A673 (cell line): ENCODE results near the gene LAPTM4A. TPM values are rescaled to one million over a fixed set of nuclear protein-coding genes. Genes with fewer than 3 reads are reported as not detected.

ENCODE experiments used
- BruUV-seq: library from RNA; stranded (reverse); fragments of 400-500 nt; replicated peaks from 2 replicates; lab custom pipeline; 2021; lab: Mats Ljungman, UMichigan
- CTCF ChIA-PET: fragments of 300-600 bp; sonication (Branson Sonifier 250); formaldehyde crosslinking; loops from one replicate; lab custom pipeline; 2022; ENCODE audit warnings: antibody characterized with exemption; lab: Charles Lee
- POLR2A ChIA-PET: fragments of 300-600 bp; sonication (Branson Sonifier 250); formaldehyde crosslinking; loops from one replicate; lab custom pipeline; 2022; ENCODE audit warnings: antibody characterized with exemption; ENCODE audit not compliant: low non-redundant PET; lab: Charles Lee
- DNase-seq: peaks from one replicate; pipeline ENCODE4 v3.0.0-alpha.2; 2015; ENCODE audit warnings: low spot score
- H3K27ac ChIP-seq: fragments of 200-600 bp; sonication (generic); 2 replicates; pipeline ENCODE4 v1.5.1; 2016; ENCODE audit warnings: mixed run types, low read depth, mild to moderate bottlenecking, mixed read lengths, antibody characterized with exemption, low read length; ENCODE audit not compliant: poor library complexity, severe bottlenecking
- H3K27me3 ChIP-seq: fragments of 200-600 bp; sonication (generic); replicated peaks from 2 replicates; pipeline ENCODE4 v1.6.1; 2017; ENCODE audit warnings: mixed run types, low read depth, mild to moderate bottlenecking, mixed read lengths, antibody characterized with exemption, low read length; ENCODE audit not compliant: insufficient read depth, poor library complexity
- H3K36me3 ChIP-seq: fragments of 200-600 bp; sonication (generic); 2 replicates; pipeline ENCODE4 v1.6.1; 2016; ENCODE audit warnings: mixed run types, mild to moderate bottlenecking, mixed read lengths, antibody characterized with exemption, low read length; ENCODE audit not compliant: insufficient read depth, poor library complexity, severe bottlenecking
- H3K4me1 ChIP-seq: fragments of 200-600 bp; sonication (generic); 2 replicates; pipeline ENCODE4 v1.6.1; 2017; ENCODE audit warnings: mixed run types, mild to moderate bottlenecking, mixed read lengths, antibody characterized with exemption, low read length; ENCODE audit not compliant: insufficient read depth, poor library complexity, severe bottlenecking
- H3K4me3 ChIP-seq: fragments of 200-600 bp; sonication (generic); 2 replicates; pipeline ENCODE4 v1.5.1; 2016; ENCODE audit warnings: low read depth, mixed run types, mild to moderate bottlenecking, mixed read lengths, low read length; ENCODE audit not compliant: poor library complexity, severe bottlenecking
- H3K9me3 ChIP-seq: fragments of 200-600 bp; sonication (generic); 2 replicates; pipeline ENCODE4 v1.6.1; 2016; ENCODE audit warnings: mixed run types, low read depth, mild to moderate bottlenecking, mixed read lengths, antibody characterized with exemption, low read length; ENCODE audit not compliant: poor library complexity, severe bottlenecking
- CTCF ChIP-seq: fragments of 300-800, 200-600 bp; sonication (generic); conservative IDR thresholded peaks from 2 replicates; pipeline ENCODE4 v1.5.1; 2017; ENCODE audit warnings: low read depth, mild to moderate bottlenecking, antibody characterized with exemption, low read length, moderate library complexity, mixed read lengths
- EZH2 ChIP-seq: fragments of 200-600 bp; sonication (generic); IDR thresholded peaks from 2 replicates; pipeline ENCODE4 v1.6.1; 2017; ENCODE audit warnings: borderline replicate concordance, low read depth, mild to moderate bottlenecking, mixed read lengths, antibody characterized with exemption, low read length; ENCODE audit not compliant: poor library complexity, severe bottlenecking
- intact Hi-C: fragments of 100-400 bp; cut with micrococcal nuclease; formaldehyde crosslinking; loops from one replicate; pipeline ENCODE4 v1.10.0; 2022; ENCODE audit not compliant: unreplicated experiment
- total RNA-seq: library from RNA; stranded (reverse); gene quantifications from 2 replicates; pipeline ENCODE4 v1.2.3, GENCODE V29; 2021

LAPTM4A gene
- total RNA-seq, 1 experiment from 2014 or later: 158 TPM

GRCh38 chr2:20067992-20068584 is 16.7 kb upstream of the LAPTM4A start:
- DNase-seq: no peak
- no peaks in the 10 kb centered on the region for H3K36me3 ChIP-seq
- BruUV-seq: no TSS peak
- CTCF ChIA-PET: no interaction called here
- no peaks in the 10 kb centered on the region for H3K9me3 ChIP-seq
- POLR2A ChIA-PET: no interaction called here
- TF ChIP-seq CTCF (no peak), EZH2 (no peak)
- peaks cover 18% of the 10 kb centered on the region for H3K4me1 ChIP-seq
- H3K4me3 ChIP-seq: no peak overlapping the region
- no peaks in the 10 kb centered on the region for H3K27me3 ChIP-seq
- H3K27ac ChIP-seq: no peak overlapping the region
- intact Hi-C loops: no loop called here

DNA sequence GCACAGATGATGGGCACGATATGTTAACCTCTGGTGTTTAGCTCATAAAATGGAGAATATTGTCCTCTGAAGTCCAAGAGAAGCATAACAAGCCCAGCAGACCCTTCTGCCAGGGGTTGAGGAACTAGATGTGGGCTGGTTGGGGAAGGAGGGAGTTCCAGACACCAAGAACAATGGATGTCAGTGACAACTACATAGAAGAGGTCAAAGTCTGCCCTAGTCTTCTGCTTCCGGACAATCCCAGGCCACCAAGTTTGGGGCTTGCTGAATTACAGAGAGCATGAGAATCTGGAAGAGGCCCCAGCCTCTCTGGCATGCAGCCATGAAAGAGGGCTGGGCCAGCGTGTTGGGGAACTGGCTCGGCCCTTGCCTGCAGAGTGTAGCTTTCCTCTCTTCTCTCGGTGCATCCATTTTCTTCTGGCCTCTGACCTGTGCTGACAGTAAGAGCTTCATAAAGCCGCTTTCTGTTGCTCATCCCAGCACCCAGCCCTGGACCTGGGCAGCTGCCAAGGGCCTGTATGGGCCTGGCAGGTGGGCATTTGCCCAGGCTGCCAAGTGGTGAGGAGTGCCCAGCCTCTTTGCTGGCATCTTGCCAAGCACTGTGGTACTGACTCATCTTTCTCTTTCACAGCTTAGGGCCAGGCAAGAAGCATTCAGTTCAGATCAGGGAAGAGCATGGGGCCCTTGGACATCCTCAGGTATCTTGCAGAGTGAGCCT is 14.6 kb upstream of the LAPTM4A start:
- no peak overlapping the region for H3K27ac ChIP-seq
- H3K36me3 ChIP-seq: no peaks in the 10 kb centered on the region
- H3K9me3 ChIP-seq: no peaks in the 10 kb centered on the region
- ChIA-PET CTCF (no interaction called here), POLR2A (no interaction called here)
- no peak overlapping the region for H3K4me3 ChIP-seq
- peaks cover 15% of the 10 kb centered on the region for H3K4me1 ChIP-seq
- TF ChIP-seq EZH2 (no peak), CTCF (no peak)
- DNase-seq: peak; percentile 72
- H3K27me3 ChIP-seq: no peaks in the 10 kb centered on the region
- intact Hi-C loops: no loop called here
- BruUV-seq: no TSS peak

DNA sequence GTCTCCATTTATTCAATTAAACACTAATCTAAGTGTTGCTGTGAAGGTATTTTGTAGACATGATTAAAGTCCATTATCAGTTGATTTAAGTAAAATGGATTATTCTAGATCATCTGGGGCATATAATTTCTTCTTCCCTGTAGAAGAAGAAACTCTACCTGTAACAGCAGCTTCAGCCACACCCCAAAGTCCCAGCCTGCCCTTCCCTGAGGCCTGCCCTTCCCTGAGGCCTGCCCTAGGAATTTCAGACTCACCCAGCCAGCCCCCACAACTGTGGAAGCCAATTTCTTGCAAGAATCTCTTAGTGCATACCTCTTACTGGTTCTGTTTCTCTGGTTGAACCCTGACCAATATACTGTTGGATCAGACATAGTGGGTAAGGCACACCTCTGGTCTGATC is 13.4 kb upstream of the LAPTM4A start:
- DNase-seq: no peak
- Histone ChIP-seq H3K27ac (no peak overlapping the region), H3K4me3 (no peak overlapping the region), H3K9me3 (no peaks in the 10 kb centered on the region), H3K4me1 (peaks cover 15% of the 10 kb centered on the region), H3K36me3 (no peaks in the 10 kb centered on the region), H3K27me3 (no peaks in the 10 kb centered on the region)
- ChIA-PET CTCF (no interaction called here), POLR2A (no interaction called here)
- BruUV-seq: no TSS peak
- intact Hi-C loops: no loop called here
- TF ChIP-seq CTCF (no peak), EZH2 (no peak)
